ENCODE results near the gene DNASE1L3. TPM values are rescaled to one million over a fixed set of nuclear protein-coding genes. Genes with fewer than 3 reads are reported as not detected.

The DNASE1L3 gene
- polyA plus RNA-seq, 3 donors = 0.19 TPM; not detected in 2

- intact Hi-C loops (cut with micrococcal nuclease) = no loop called here
- peaks cover 0 to 2% (median 0%) of the 10 kb centered on the region in 3 donors for H3K27me3 Mint-ChIP-seq (ENCODE audit: low read depth in 3 of 3)
- H2AFZ ChIP-seq (ENCODE audit: insufficient read depth, low read depth, low read length, poor library complexity, severe bottlenecking) = no peak overlapping the region
- H4K20me1 ChIP-seq (ENCODE audit: insufficient read depth, low read length) = no peaks in the 10 kb centered on the region
- no peak for TF ChIP-seq CTCF (IDR thresholded peaks at IDR 0.05)
- no peak overlapping the region for H3K27ac ChIP-seq (ENCODE audit: low read depth in 1 of 2, low read length in 2 of 2)
- peaks cover 73 to 87% of the 10 kb centered on the region in 2 donors for H3K36me3 Mint-ChIP-seq
- no CpG with 5 or more reads among the region's 7 CpGs for WGBS (ENCODE audit: insufficient coverage)
- H3K27ac Mint-ChIP-seq = no peak overlapping the region
- H3K9me3 ChIP-seq (replicated peaks in 1 of 2; ENCODE audit: control insufficient read depth in 1 of 2, insufficient read depth in 1 of 2, low read length in 2 of 2) = no peaks in the 10 kb centered on the region
- no peak overlapping the region for H3K4me3 ChIP-seq (replicated peaks in 1 of 3; ENCODE audit: low read depth in 2 of 3, low read length in 3 of 3)
- no peaks in the 10 kb centered on the region for H3K79me2 ChIP-seq (ENCODE audit: insufficient read depth, low read length)
- no peaks in the 10 kb centered on the region for H3K4me1 ChIP-seq (ENCODE audit: control insufficient read depth in 1 of 2, insufficient read depth in 2 of 2, low read length in 2 of 2)
- no peak overlapping the region for H3K9ac ChIP-seq (ENCODE audit: insufficient read depth, low read length, poor library complexity, severe bottlenecking)
- no peaks in the 10 kb centered on the region for H3K9me3 Mint-ChIP-seq
- no peak for DNase-seq
- H3K4me2 ChIP-seq (replicated peaks; ENCODE audit: extremely low read depth, low read length, poor library complexity, severe bottlenecking) = no peak overlapping the region
- H3K4me1 Mint-ChIP-seq = no peaks in the 10 kb centered on the region
- H3K4me3 Mint-ChIP-seq = no peak overlapping the region
- H3K36me3 ChIP-seq (replicated peaks in 1 of 2; ENCODE audit: control insufficient read depth in 1 of 2, insufficient read depth in 2 of 2, low read length in 2 of 2) = peaks cover 54 to 90% of the 10 kb centered on the region in 2 donors
- no peaks in the 10 kb centered on the region for H3K27me3 ChIP-seq (ENCODE audit: control insufficient read depth in 2 of 2, insufficient read depth in 2 of 2, low read length in 2 of 2)
Measured at GRCh38 chr3:58144478-58145325, 66.1 kb downstream of the DNASE1L3 start.

- Histone ChIP-seq H3K27me3 (ENCODE audit: control insufficient read depth in 2 of 2, insufficient read depth in 2 of 2, low read length in 2 of 2) (no peaks in the 10 kb centered on the region), H2AFZ (ENCODE audit: insufficient read depth, low read depth, low read length, poor library complexity, severe bottlenecking) (no peak overlapping the region), H3K27ac (ENCODE audit: low read depth in 1 of 2, low read length in 2 of 2) (no peak overlapping the region), H3K4me3 (replicated peaks in 1 of 3; ENCODE audit: low read depth in 2 of 3, low read length in 3 of 3) (no peak overlapping the region), H3K36me3 (replicated peaks in 1 of 2; ENCODE audit: control insufficient read depth in 1 of 2, insufficient read depth in 2 of 2, low read length in 2 of 2) (peaks cover 50 to 90% of the 10 kb centered on the region in 2 donors), H3K4me1 (ENCODE audit: control insufficient read depth in 1 of 2, insufficient read depth in 2 of 2, low read length in 2 of 2) (no peaks in the 10 kb centered on the region), H3K4me2 (replicated peaks; ENCODE audit: extremely low read depth, low read length, poor library complexity, severe bottlenecking) (no peak overlapping the region), H3K9ac (ENCODE audit: insufficient read depth, low read length, poor library complexity, severe bottlenecking) (no peak overlapping the region), H3K9me3 (replicated peaks in 1 of 2; ENCODE audit: control insufficient read depth in 1 of 2, insufficient read depth in 1 of 2, low read length in 2 of 2) (no peaks in the 10 kb centered on the region), H4K20me1 (ENCODE audit: insufficient read depth, low read length) (no peaks in the 10 kb centered on the region), H3K79me2 (ENCODE audit: insufficient read depth, low read length) (no peaks in the 10 kb centered on the region)
- Mint-ChIP-seq H3K36me3 (peaks cover 71 to 87% of the 10 kb centered on the region in 2 donors), H3K9me3 (no peaks in the 10 kb centered on the region), H3K27me3 (ENCODE audit: low read depth in 3 of 3) (peaks cover 0 to under 1% (median 0%) of the 10 kb centered on the region in 3 donors), H3K4me1 (no peaks in the 10 kb centered on the region), H3K27ac (peak overlapping the region in 2 of 7 donors; percentile 43 to 53), H3K4me3 (no peak overlapping the region)
- intact Hi-C loops (cut with micrococcal nuclease) = no loop called here
- no peak for DNase-seq
- 98% methylated on average over 9 of the region's 9 CpGs for WGBS (ENCODE audit: insufficient coverage)
- no peak for TF ChIP-seq CTCF (IDR thresholded peaks at IDR 0.05)
Measured at GRCh38 chr3:58143417-58144055, 67.2 kb downstream of the DNASE1L3 start.

Other genes starting within 250 kb of the DNASE1L3 start
- 1 to 10 TPM in 2 of 3 donors, under 1 TPM in 1; 0.47 to 4.0 (median 2.1) TPM for gene FLNB, start 202.6 kb downstream of the DNASE1L3 start, polyA plus RNA-seq
- gene ABHD6, start 26.8 kb upstream of the DNASE1L3 start, polyA plus RNA-seq = 10 to 100 TPM in 1 of 3 donors, 1 to 10 TPM in 2; 7.3 to 11.6 (median 9.0) TPM
- gene RPP14, start 95.3 kb upstream of the DNASE1L3 start, polyA plus RNA-seq = 1 to 10 TPM; 3.5 to 8.8 (median 6.6) TPM
- gene HTD2, start 95.5 kb upstream of the DNASE1L3 start, polyA plus RNA-seq = 10 to 100 TPM in 2 of 3 donors, 1 to 10 TPM in 1; 4.5 to 17.3 (median 10.5) TPM
- 10 to 100 TPM; 31.5 to 54.0 (median 52.9) TPM for gene PXK, start 121.9 kb upstream of the DNASE1L3 start, polyA plus RNA-seq
- gene PDHB, start 222.9 kb upstream of the DNASE1L3 start, polyA plus RNA-seq = 100 to 1,000 TPM in 2 of 3 donors, 10 to 100 TPM in 1; 30.5 to 125 (median 112) TPM

Data from CD14-positive monocyte (primary cell).